GM18909 (cell line): ENCODE measurements around the gene VPS13A.
"Not testable (repeated sequence)": the region's sequence is repeated elsewhere in the genome, so short reads cannot be mapped to it uniquely, and the experiment has no call there.

ENCODE experiments used
- ATAC-seq: cut with Tn5 transposase; IDR thresholded peaks from one replicate; pipeline ENCODE4 v1.9.1; 2021; ENCODE audit warnings: mild to moderate bottlenecking; ENCODE audit not compliant: unreplicated experiment, poor library complexity

Gene VPS13A

GRCh38 chr9:77420641-77421040 lies 243.3 kb downstream of the VPS13A start:
- ATAC-seq, result no peak

- no peak for ATAC-seq
These were observed 244.4 kb downstream of the VPS13A start for GRCh38 chr9:77421506-77422265.

GRCh38 chr9:77422969-77423368 lies 245.6 kb downstream of the VPS13A start:
- no peak for ATAC-seq

- no peak for ATAC-seq
These were observed 246.5 kb downstream of the VPS13A start for GRCh38 chr9:77423841-77424240.

GRCh38 chr9:77424993-77425392 lies 247.7 kb downstream of the VPS13A start:
- no peak for ATAC-seq

GRCh38 chr9:77426712-77427111 lies 249.4 kb downstream of the VPS13A start:
- ATAC-seq, result no peak

GRCh38 chr9:77427256-77427927 lies 250.1 kb downstream of the VPS13A start:
- ATAC-seq, result no peak

GRCh38 chr9:77429928-77430327 lies 252.6 kb downstream of the VPS13A start:
- ATAC-seq, result no peak

GRCh38 chr9:77432053-77432452 lies 254.7 kb downstream of the VPS13A start:
- no peak for ATAC-seq

- peak; percentile 89 for ATAC-seq
These were observed 256.5 kb downstream of the VPS13A start for GRCh38 chr9:77433675-77434445.

- no peak for ATAC-seq
These were observed 257.9 kb downstream of the VPS13A start for GRCh38 chr9:77435277-77435676.

- no peak for ATAC-seq
These were observed 258.4 kb downstream of the VPS13A start for GRCh38 chr9:77435688-77436087.

GRCh38 chr9:77438653-77439052 lies 261.3 kb downstream of the VPS13A start:
- no peak for ATAC-seq

- no peak for ATAC-seq
These were observed 262.7 kb downstream of the VPS13A start for GRCh38 chr9:77440057-77440456.

GRCh38 chr9:77441124-77441523 lies 263.8 kb downstream of the VPS13A start:
- ATAC-seq, result not testable (repeated sequence)

- ATAC-seq, result no peak
These were observed 265.1 kb downstream of the VPS13A start for GRCh38 chr9:77442436-77442835.

- no peak for ATAC-seq
These were observed 270.3 kb downstream of the VPS13A start for GRCh38 chr9:77447646-77448045.

- no peak for ATAC-seq
These were observed 272.1 kb downstream of the VPS13A start for GRCh38 chr9:77449240-77450084.

- no peak for ATAC-seq
These were observed 272.7 kb downstream of the VPS13A start for GRCh38 chr9:77450085-77450475.

- no peak for ATAC-seq
These were observed 274.2 kb downstream of the VPS13A start for GRCh38 chr9:77451507-77451906.
